Peyer's patch (tissue), 4 donors: ENCODE data around the gene C3orf22. TPM values are rescaled to one million over a fixed set of nuclear protein-coding genes. Genes with fewer than 3 reads are reported as not detected.

Experiments used
- DNase-seq, 3 donors: peaks; one replicate each; pipeline ENCODE4 v3.0.0-alpha.2; 2017 to 2019
- H3K27ac ChIP-seq, 4 donors: fragments of 200-600 bp; sonication (generic); one replicate each; pipeline ENCODE4 v1.5.1; 2016 to 2019
- H3K27me3 ChIP-seq, 2 donors: fragments of 200-600 bp; sonication (generic); one replicate each; pipeline ENCODE4 v1.5.1; 2019
- H3K36me3 ChIP-seq, 3 donors: fragments of 200-600 bp; sonication (generic); one replicate each; pipeline ENCODE4 v1.5.1; 2016 to 2019
- H3K4me1 ChIP-seq, 4 donors: fragments of 200-600 bp; sonication (generic); one replicate each; pipeline ENCODE4 v1.5.1; 2016 to 2019
- H3K4me3 ChIP-seq, 4 donors: fragments of 200-600 bp; sonication (generic); 1 replicate in 3 of 4; 2 replicates in 1 of 4; pipeline ENCODE4 v1.5.1; 2016 to 2019; ENCODE audit warnings: mild to moderate bottlenecking in 1 of 4
- H3K9me3 ChIP-seq, 4 donors: fragments of 200-600 bp; sonication (generic); one replicate each; pipeline ENCODE4 v1.5.1; 2016 to 2019; ENCODE audit warnings: mild to moderate bottlenecking in 1 of 4
- CTCF ChIP-seq, 6 experiments: fragments of 450-650 bp in 4 of 6; fragments of 200-600 bp in 2 of 6; sonication (generic) in 1 of 6; IDR thresholded peaks; one replicate each; pipeline ENCODE4 v1.5.1; 2017 to 2019; ENCODE audit warnings: antibody characterized with exemption in 6 of 6, mild to moderate bottlenecking in 3 of 6, moderate library complexity in 1 of 6
- POLR2A ChIP-seq, 2 donors: fragments of 450-650 bp; IDR thresholded peaks; one replicate each; pipeline ENCODE4 v1.5.1; 2017; ENCODE audit warnings: antibody characterized with exemption in 2 of 2, mild to moderate bottlenecking in 2 of 2, moderate library complexity in 2 of 2
- total RNA-seq, 4 donors: library from RNA; depleted of rRNA; stranded (reverse); fragments of >200 nt; gene quantifications; one replicate each; pipeline ENCODE4 v1.1.0, GENCODE V29; 2016

The C3orf22 gene
- total RNA-seq, 4 donors from 2014 or later: not detected

- peaks cover 0 to 10% (median 3%) of the 10 kb centered on the region in 4 donors for H3K4me1 ChIP-seq
- DNase-seq: peak in 1 of 3 donors; percentile 42
- TF ChIP-seq POLR2A (IDR thresholded peaks at IDR 0.05) (no peak), CTCF (IDR thresholded peaks at IDR 0.05) (peak in 1 of 6 experiments; percentile 23)
These were observed 29.8 kb downstream of the C3orf22 start for GRCh38 chr3:126528800-126529541.

GRCh38 chr3:126528419-126528799 is 30.3 kb downstream of the C3orf22 start:
- Histone ChIP-seq H3K27me3 (no peaks in the 10 kb centered on the region), H3K4me3 (no peak overlapping the region), H3K36me3 (no peaks in the 10 kb centered on the region), H3K27ac (no peak overlapping the region), H3K4me1 (peaks cover 0 to 16% (median 3%) of the 10 kb centered on the region in 4 donors), H3K9me3 (no peaks in the 10 kb centered on the region)
- DNase-seq: peak in 1 of 3 donors; percentile 23
- TF ChIP-seq CTCF (IDR thresholded peaks at IDR 0.05) (no peak), POLR2A (IDR thresholded peaks at IDR 0.05) (no peak)

More at GRCh38 chr3:126528800-126529541, 29.8 kb downstream of the C3orf22 start:
- H3K27me3 ChIP-seq: no peaks in the 10 kb centered on the region
- no peaks in the 10 kb centered on the region for H3K36me3 ChIP-seq
- no peak overlapping the region for H3K4me3 ChIP-seq
- H3K9me3 ChIP-seq: no peaks in the 10 kb centered on the region
- no peak overlapping the region for H3K27ac ChIP-seq

- Histone ChIP-seq H3K9me3 (no peaks in the 10 kb centered on the region), H3K27me3 (no peaks in the 10 kb centered on the region), H3K4me3 (no peak overlapping the region), H3K27ac (no peak overlapping the region), H3K36me3 (no peaks in the 10 kb centered on the region), H3K4me1 (peaks cover 0 to 19% (median 3%) of the 10 kb centered on the region in 4 donors)
- TF ChIP-seq CTCF (IDR thresholded peaks at IDR 0.05) (no peak), POLR2A (IDR thresholded peaks at IDR 0.05) (no peak)
- DNase-seq: peak in 1 of 3 donors; percentile 23
These were observed 31.1 kb downstream of the C3orf22 start for GRCh38 chr3:126527455-126528211.

GRCh38 chr3:126527006-126527405 is 31.7 kb downstream of the C3orf22 start:
- H3K9me3 ChIP-seq: no peaks in the 10 kb centered on the region
- no peak overlapping the region for H3K4me3 ChIP-seq
- H3K4me1 ChIP-seq: peaks cover 0 to 19% (median 3%) of the 10 kb centered on the region in 4 donors
- H3K27me3 ChIP-seq: no peaks in the 10 kb centered on the region
- no peaks in the 10 kb centered on the region for H3K36me3 ChIP-seq
- TF ChIP-seq CTCF (IDR thresholded peaks at IDR 0.05) (no peak), POLR2A (IDR thresholded peaks at IDR 0.05) (no peak)
- H3K27ac ChIP-seq: no peak overlapping the region
- DNase-seq: peak in 1 of 3 donors; percentile 34

GRCh38 chr3:126526668-126527005 is 32.1 kb downstream of the C3orf22 start:
- no peak for DNase-seq
- no peaks in the 10 kb centered on the region for H3K9me3 ChIP-seq
- H3K27me3 ChIP-seq: no peaks in the 10 kb centered on the region
- H3K27ac ChIP-seq: no peak overlapping the region
- H3K36me3 ChIP-seq: no peaks in the 10 kb centered on the region
- no peak overlapping the region for H3K4me3 ChIP-seq
- H3K4me1 ChIP-seq: peaks cover 0 to 19% (median 3%) of the 10 kb centered on the region in 4 donors
- TF ChIP-seq CTCF (IDR thresholded peaks at IDR 0.05): no peak
- TF ChIP-seq POLR2A (IDR thresholded peaks at IDR 0.05): no peak
